Type B pancreatic cell (in vitro differentiated cells): ENCODE measurements around the gene SNX25. TPM values are rescaled to one million over a fixed set of nuclear protein-coding genes. Genes with fewer than 3 reads are reported as not detected.

Source experiments
- DNase-seq: peaks from one replicate; pipeline ENCODE4 v3.0.0; 2021; ENCODE audit warnings: mixed read lengths; ENCODE audit not compliant: unreplicated experiment; ENCODE audit errors: extremely low spot score
- H3K27ac Mint-ChIP-seq: 2 replicates; pipeline ENCODE4 v1.8.0; 2021; ENCODE audit warnings: mild to moderate bottlenecking, mixed read lengths
- H3K27me3 Mint-ChIP-seq: 2 replicates; pipeline ENCODE4 v1.8.0; 2021; ENCODE audit warnings: mixed read lengths
- H3K36me3 Mint-ChIP-seq: 2 replicates; pipeline ENCODE4 v1.8.0; 2021; ENCODE audit warnings: mixed read lengths
- H3K4me1 Mint-ChIP-seq: one replicate; pipeline ENCODE4 v1.8.0; 2021; ENCODE audit warnings: mixed read lengths; ENCODE audit not compliant: unreplicated experiment
- H3K4me3 Mint-ChIP-seq: 2 replicates; pipeline ENCODE4 v1.8.0; 2021; ENCODE audit warnings: mild to moderate bottlenecking, mixed read lengths
- H3K9me3 Mint-ChIP-seq: 2 replicates; pipeline ENCODE4 v1.8.0; 2021; ENCODE audit warnings: mixed read lengths
- long read RNA-seq: library from polyadenylated mRNA; unstranded; transcript quantifications from one replicate; pipeline ENCODE4 v2.0.0, GENCODE V29; 2020
- total RNA-seq: library from RNA; stranded (reverse); gene quantifications from 2 replicates; pipeline ENCODE4 v1.2.1, GENCODE V29; 2021; ENCODE audit warnings: low replicate concordance
- TF ChIP-seq, protein P1 (sequence below): fragments of 200-600 bp; sonication (generic); conservative IDR thresholded peaks from 2 replicates; pipeline ENCODE4 v1.5.0; 2021; ENCODE audit warnings: antibody characterized with exemption, mild to moderate bottlenecking

SNX25 gene
- 9.4 and 11.2 TPM in 2 replicates for total RNA-seq
- long read RNA-seq, partial matches to known transcripts: 1 of 3 reads
- long read RNA-seq, other reads (novel, unspliced or antisense): 2 of 3 reads

DNA sequence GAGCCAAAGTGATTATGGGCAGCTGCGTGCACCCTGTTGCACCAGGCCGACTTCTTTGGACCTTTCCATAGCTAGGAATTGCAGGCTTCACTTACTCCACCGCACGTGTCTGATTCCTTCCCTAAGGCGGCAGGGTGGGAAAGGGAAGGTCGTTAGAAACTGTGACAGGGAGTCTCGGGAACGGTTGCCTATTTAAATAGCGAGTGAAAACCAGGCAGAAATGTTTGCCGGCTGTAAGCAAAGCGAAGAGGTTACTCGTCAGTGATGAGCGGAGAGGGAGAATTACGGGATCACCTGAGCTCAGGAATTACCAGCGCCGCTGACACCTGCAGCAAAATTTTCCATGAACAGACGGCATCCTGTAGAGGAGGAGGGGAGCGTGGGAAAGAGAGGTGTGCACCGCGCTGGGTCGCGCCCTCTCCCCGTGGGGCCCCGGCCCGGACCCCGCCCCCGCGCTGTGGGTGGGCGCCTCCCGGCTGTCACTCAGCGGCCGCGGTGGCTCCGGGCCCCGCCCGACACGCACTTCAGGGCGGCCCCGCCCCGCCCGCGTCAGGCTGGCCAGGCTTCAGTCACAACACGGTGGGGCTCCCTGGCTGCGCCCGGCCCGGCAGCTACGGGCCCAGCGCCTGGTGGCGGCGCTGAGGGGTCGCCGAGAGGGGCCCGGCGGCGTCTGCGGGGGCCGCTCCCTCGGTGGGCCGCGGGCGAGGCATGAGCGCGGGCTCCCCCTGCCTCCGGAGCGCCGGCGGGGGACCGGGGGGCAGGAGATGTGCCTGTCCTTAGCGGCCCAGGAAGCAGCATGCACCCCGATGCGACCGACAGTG is at the start of gene SNX25:
TSS of gene SNX25 (plus strand) at position 568 of the 821 bp plus-strand sequence. CDS start at position 797, 229 bp downstream.
- H3K27me3 Mint-ChIP-seq: peaks cover 26% of the 10 kb centered on the region
- H3K36me3 Mint-ChIP-seq: no peaks in the 10 kb centered on the region
- TF ChIP-seq, protein P1, sequence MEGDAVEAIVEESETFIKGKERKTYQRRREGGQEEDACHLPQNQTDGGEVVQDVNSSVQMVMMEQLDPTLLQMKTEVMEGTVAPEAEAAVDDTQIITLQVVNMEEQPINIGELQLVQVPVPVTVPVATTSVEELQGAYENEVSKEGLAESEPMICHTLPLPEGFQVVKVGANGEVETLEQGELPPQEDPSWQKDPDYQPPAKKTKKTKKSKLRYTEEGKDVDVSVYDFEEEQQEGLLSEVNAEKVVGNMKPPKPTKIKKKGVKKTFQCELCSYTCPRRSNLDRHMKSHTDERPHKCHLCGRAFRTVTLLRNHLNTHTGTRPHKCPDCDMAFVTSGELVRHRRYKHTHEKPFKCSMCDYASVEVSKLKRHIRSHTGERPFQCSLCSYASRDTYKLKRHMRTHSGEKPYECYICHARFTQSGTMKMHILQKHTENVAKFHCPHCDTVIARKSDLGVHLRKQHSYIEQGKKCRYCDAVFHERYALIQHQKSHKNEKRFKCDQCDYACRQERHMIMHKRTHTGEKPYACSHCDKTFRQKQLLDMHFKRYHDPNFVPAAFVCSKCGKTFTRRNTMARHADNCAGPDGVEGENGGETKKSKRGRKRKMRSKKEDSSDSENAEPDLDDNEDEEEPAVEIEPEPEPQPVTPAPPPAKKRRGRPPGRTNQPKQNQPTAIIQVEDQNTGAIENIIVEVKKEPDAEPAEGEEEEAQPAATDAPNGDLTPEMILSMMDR: peak; percentile 50
- peaks cover 32% of the 10 kb centered on the region for H3K4me1 Mint-ChIP-seq
- H3K9me3 Mint-ChIP-seq: no peaks in the 10 kb centered on the region
- peak within 1 kb of the TSS; percentile 97 for H3K4me3 Mint-ChIP-seq
- peak; percentile 88 for DNase-seq
- peak within 1 kb of the TSS; percentile 90 for H3K27ac Mint-ChIP-seq

DNA sequence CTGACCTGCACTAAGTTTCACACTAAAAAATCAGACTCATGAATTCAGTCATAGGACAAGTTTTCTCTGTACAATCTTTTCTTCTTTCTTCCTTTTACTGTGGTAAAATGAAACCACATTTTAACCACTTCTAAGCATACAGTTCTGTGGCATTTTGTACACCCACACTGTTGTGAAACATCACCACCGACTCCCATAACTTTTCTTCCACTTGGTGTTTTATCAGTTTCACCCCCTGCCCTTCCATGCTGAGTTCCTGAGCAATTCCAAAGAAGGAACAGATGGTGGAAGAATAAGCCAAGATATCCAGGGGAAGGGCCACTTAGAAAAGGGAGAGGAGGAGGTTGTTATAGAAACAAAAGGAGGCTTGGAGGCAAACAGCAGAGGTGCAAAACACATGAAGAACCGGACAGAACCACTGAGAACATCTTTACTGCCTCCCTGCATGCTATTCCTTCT is 43.8 kb upstream of the SNX25 start:
- DNase-seq: no peak
- TF ChIP-seq, protein P1: no peak
- Mint-ChIP-seq H3K36me3 (peaks cover 19% of the 10 kb centered on the region), H3K4me3 (no peak overlapping the region), H3K27me3 (no peaks in the 10 kb centered on the region), H3K27ac (no peak overlapping the region), H3K9me3 (peaks cover 6% of the 10 kb centered on the region), H3K4me1 (peaks cover 4% of the 10 kb centered on the region)

DNA sequence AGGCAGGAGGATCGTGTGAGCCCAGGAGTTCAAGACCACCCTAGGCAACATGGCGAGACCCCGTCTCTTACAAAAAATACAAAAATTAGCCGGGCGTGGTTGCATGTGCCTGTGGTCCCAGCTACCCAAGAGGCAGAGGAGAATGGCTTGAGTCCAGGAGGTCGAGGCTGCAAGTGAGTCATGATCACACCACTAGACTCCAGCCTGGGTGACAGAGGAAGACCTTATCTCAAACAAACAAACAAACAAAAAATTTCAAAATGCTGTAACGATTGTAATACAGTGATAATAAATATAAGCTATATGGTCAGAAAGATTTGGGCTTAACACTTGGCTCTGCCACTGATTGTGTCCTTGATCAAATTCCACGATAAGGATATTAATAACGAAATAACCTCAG is 42.2 kb upstream of the SNX25 start:
- Mint-ChIP-seq H3K4me3 (no peak overlapping the region), H3K9me3 (peaks cover 6% of the 10 kb centered on the region), H3K27me3 (no peaks in the 10 kb centered on the region), H3K27ac (no peak overlapping the region), H3K36me3 (peaks cover 20% of the 10 kb centered on the region), H3K4me1 (peaks cover 4% of the 10 kb centered on the region)
- DNase-seq: no peak
- TF ChIP-seq, protein P1: no peak

DNA sequence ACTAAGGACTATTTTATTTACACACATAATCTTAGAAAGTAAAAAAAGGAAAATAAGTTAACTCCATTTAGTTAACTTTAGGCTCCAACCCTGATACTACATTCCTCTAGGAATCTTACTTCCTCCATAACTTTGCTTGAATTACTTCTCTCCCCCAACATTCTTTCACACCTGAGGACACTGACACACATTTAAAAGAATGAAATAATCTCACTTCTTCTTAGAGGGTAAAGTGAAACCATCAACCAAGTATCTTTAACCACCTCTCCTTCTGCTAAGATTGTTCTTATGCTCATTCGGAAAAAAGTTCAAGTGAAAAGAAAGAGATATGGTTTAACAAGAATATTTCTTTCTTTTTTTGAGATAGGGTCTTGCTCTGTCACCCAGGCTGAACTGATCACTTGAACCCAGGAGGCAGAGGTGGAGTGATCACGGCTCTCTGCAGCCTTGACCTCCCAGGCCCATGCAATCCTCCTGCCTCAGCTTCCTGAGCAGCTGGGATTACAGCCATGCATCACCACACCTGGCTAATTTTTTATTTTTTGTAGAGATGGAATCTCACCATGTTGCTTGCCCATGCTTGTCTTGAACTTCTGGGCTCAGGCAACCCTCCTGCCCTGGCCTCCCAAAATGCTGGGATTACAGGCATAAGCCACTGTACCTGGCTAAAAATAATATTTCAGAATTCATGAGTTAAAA is 37.9 kb upstream of the SNX25 start:
- Mint-ChIP-seq H3K4me1 (no peaks in the 10 kb centered on the region), H3K9me3 (peaks cover 6% of the 10 kb centered on the region), H3K27ac (no peak overlapping the region), H3K27me3 (no peaks in the 10 kb centered on the region), H3K4me3 (no peak overlapping the region), H3K36me3 (peaks cover 18% of the 10 kb centered on the region)
- TF ChIP-seq, protein P1: no peak
- no peak for DNase-seq

DNA sequence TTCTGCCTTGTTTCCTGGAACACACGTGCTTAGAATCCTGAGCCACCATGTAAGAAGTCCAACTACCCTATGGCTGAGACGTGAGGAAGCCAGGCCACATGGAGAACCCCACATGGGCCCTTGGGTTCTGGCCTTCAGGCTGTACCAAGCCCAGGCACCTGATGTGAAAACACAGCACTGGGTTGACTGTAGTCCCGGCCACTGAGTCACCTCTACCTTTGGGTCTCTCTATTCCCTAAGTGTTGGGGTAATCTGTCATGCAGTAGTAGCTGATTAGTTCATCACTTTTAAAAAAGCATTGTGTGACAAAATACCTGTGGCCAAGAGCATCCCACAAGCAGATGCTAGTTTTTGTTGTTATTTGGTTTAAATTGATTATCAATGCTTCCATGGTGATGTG is 29.9 kb upstream of the SNX25 start:
- Mint-ChIP-seq H3K27ac (no peak overlapping the region), H3K36me3 (peaks cover 12% of the 10 kb centered on the region), H3K27me3 (no peaks in the 10 kb centered on the region), H3K9me3 (no peaks in the 10 kb centered on the region), H3K4me1 (no peaks in the 10 kb centered on the region), H3K4me3 (no peak overlapping the region)
- TF ChIP-seq, protein P1: no peak
- no peak for DNase-seq
